ENCODE data around the gene NFIB.

Gene NFIB

GRCh38 chr9:14191512-14191911, 122.4 kb downstream of the NFIB start:
- no peak for DNase-seq (ENCODE audit: low read depth, low spot score)

- DNase-seq (ENCODE audit: low read depth, low spot score): no peak
Observed at GRCh38 chr9:14190240-14190639, 123.7 kb downstream of the NFIB start.

GRCh38 chr9:14189578-14189977, 124.4 kb downstream of the NFIB start:
- DNase-seq (ENCODE audit: low read depth, low spot score): no peak

GRCh38 chr9:14189146-14189545, 124.8 kb downstream of the NFIB start:
- DNase-seq (ENCODE audit: low read depth, low spot score): no peak

- no peak for DNase-seq (ENCODE audit: low read depth, low spot score)
Observed at GRCh38 chr9:14188538-14188937, 125.4 kb downstream of the NFIB start.

GRCh38 chr9:14188011-14188410, 125.9 kb downstream of the NFIB start:
- no peak for DNase-seq (ENCODE audit: low read depth, low spot score)

- DNase-seq (ENCODE audit: low read depth, low spot score): no peak
Observed at GRCh38 chr9:14186096-14186495, 127.8 kb downstream of the NFIB start.

- no peak for DNase-seq (ENCODE audit: low read depth, low spot score)
Observed at GRCh38 chr9:14185016-14185415, 128.9 kb downstream of the NFIB start.

GRCh38 chr9:14183001-14183400, 130.9 kb downstream of the NFIB start:
- no peak for DNase-seq (ENCODE audit: low read depth, low spot score)

GRCh38 chr9:14180960-14181537, 132.9 kb downstream of the NFIB start:
- no peak for DNase-seq (ENCODE audit: low read depth, low spot score)

GRCh38 chr9:14180093-14180959, 133.6 kb downstream of the NFIB start:
- DNase-seq (ENCODE audit: low read depth, low spot score): no peak

- DNase-seq (ENCODE audit: low read depth, low spot score): no peak
Observed at GRCh38 chr9:14179449-14179848, 134.5 kb downstream of the NFIB start.

- no peak for DNase-seq (ENCODE audit: low read depth, low spot score)
Observed at GRCh38 chr9:14175778-14176177, 138.2 kb downstream of the NFIB start.

- DNase-seq (ENCODE audit: low read depth, low spot score): no peak
Observed at GRCh38 chr9:14173713-14174112, 140.2 kb downstream of the NFIB start.

- no peak for DNase-seq (ENCODE audit: low read depth, low spot score)
Observed at GRCh38 chr9:14170973-14171596, 142.9 kb downstream of the NFIB start.

GRCh38 chr9:14170392-14170931, 143.5 kb downstream of the NFIB start:
- no peak for DNase-seq (ENCODE audit: low read depth, low spot score)

GRCh38 chr9:14168381-14168780, 145.6 kb downstream of the NFIB start:
- DNase-seq (ENCODE audit: low read depth, low spot score): no peak

- no peak for DNase-seq (ENCODE audit: low read depth, low spot score)
Observed at GRCh38 chr9:14165376-14166035, 148.4 kb downstream of the NFIB start.

GRCh38 chr9:14164908-14165307, 149.0 kb downstream of the NFIB start:
- no peak for DNase-seq (ENCODE audit: low read depth, low spot score)

GRCh38 chr9:14159440-14160216, 154.3 kb downstream of the NFIB start:
- no peak for DNase-seq (ENCODE audit: low read depth, low spot score)

- DNase-seq (ENCODE audit: low read depth, low spot score): no peak
Observed at GRCh38 chr9:14158916-14159315, 155.0 kb downstream of the NFIB start.

Measured in activated CD4-positive, CD25-positive, alpha-beta regulatory T cell treated with anti-CD3 and anti-CD28 coated beads, Interleukin-2, amount 50 U/mL, for 16 hours (primary cell).